OCI-LY3 (cell line): ENCODE data around the gene KLHL36.

ENCODE experiments used
- H2AFZ ChIP-seq: fragments of 200-600, 300-600 bp; shearing (Covaris generic); 2 replicates; pipeline ENCODE4 v1.6.0; 2014; ENCODE audit warnings: antibody characterized with exemption, low read depth, low read length
- H3K27ac ChIP-seq: fragments of 200-600, 300-600 bp; sonication (generic); 2 replicates; pipeline ENCODE4 v1.5.1; 2014; ENCODE audit warnings: mild to moderate bottlenecking, low read length, moderate library complexity, mixed read lengths
- H3K27me3 ChIP-seq: fragments of 200-600, 300-600 bp; sonication (generic); 2 replicates; pipeline ENCODE4 v1.6.1; 2014; ENCODE audit warnings: low read depth, low read length, mixed read lengths
- H3K36me3 ChIP-seq: fragments of 200-600, 300-600 bp; sonication (generic); replicated peaks from 2 replicates; pipeline ENCODE3; 2014; ENCODE audit warnings: low read depth, low read length, mixed read lengths
- H3K4me1 ChIP-seq: fragments of 300-600, 200-600 bp; sonication (generic); 2 replicates; pipeline ENCODE4 v1.6.1; 2014; ENCODE audit warnings: low read length, mixed read lengths
- H3K4me2 ChIP-seq: fragments of 200-600, 300-600 bp; sonication (generic); 2 replicates; pipeline ENCODE4 v1.6.1; 2014; ENCODE audit warnings: low read length, mixed read lengths
- H3K4me3 ChIP-seq: fragments of 300-600, 200-600 bp; sonication (generic); 2 replicates; pipeline ENCODE4 v1.5.1; 2014; ENCODE audit warnings: antibody characterized with exemption, mild to moderate bottlenecking, low read length, moderate library complexity
- H3K79me2 ChIP-seq: fragments of 300-600, 200-600 bp; shearing (Covaris generic); 2 replicates; pipeline ENCODE4 v1.6.1; 2014; ENCODE audit warnings: mild to moderate bottlenecking, low read length, mixed read lengths
- H3K9ac ChIP-seq: fragments of 300-600, 200-600 bp; shearing (Covaris generic); 2 replicates; pipeline ENCODE4 v1.6.0; 2014; ENCODE audit warnings: mild to moderate bottlenecking, low read length, moderate library complexity
- H3K9me3 ChIP-seq: fragments of 200-600, 300-600 bp; shearing (Covaris generic); 2 replicates; pipeline ENCODE4 v1.6.1; 2014; ENCODE audit warnings: low read length, mixed read lengths; ENCODE audit not compliant: insufficient read depth
- H4K20me1 ChIP-seq: fragments of 200-600, 300-600 bp; sonication (generic); 2 replicates; pipeline ENCODE4 v1.6.1; 2016; ENCODE audit warnings: low read length, mixed read lengths; ENCODE audit not compliant: insufficient read depth
- CTCF ChIP-seq: fragments of 200-600, 300-600 bp; sonication (generic); IDR thresholded peaks from 2 replicates; pipeline ENCODE4 v1.5.1; 2014; ENCODE audit warnings: antibody characterized with exemption, low read length, low read depth
- EZH2phosphoT487 ChIP-seq: fragments of 200-600 bp; shearing (Covaris generic); IDR thresholded peaks from 2 replicates; pipeline ENCODE4 v1.6.1; 2018; ENCODE audit warnings: antibody characterized with exemption, mixed run types, low read depth

The KLHL36 gene

GRCh38 chr16:84652566-84652965 is 4.3 kb downstream of the KLHL36 start:
- Histone ChIP-seq H3K36me3 (peaks cover 4% of the 10 kb centered on the region), H2AFZ (no peak overlapping the region), H3K4me2 (no peak overlapping the region), H3K27me3 (peaks cover 2% of the 10 kb centered on the region; the same call in 1 of the 2 replicates), H3K4me3 (no peak overlapping the region), H4K20me1 (no peaks in the 10 kb centered on the region), H3K79me2 (0 out of 2 replicates have a peak, but pooled peaks cover 4% of the 10 kb centered on the region), H3K9ac (no peak overlapping the region), H3K9me3 (no peaks in the 10 kb centered on the region), H3K4me1 (peaks cover 9% of the 10 kb centered on the region), H3K27ac (no peak overlapping the region)
- TF ChIP-seq EZH2phosphoT487 (no peak), CTCF (no peak)

GRCh38 chr16:84654238-84654637 is 5.9 kb downstream of the KLHL36 start:
- H3K9me3 ChIP-seq, result no peaks in the 10 kb centered on the region
- H3K4me1 ChIP-seq, result peaks cover under 1% of the 10 kb centered on the region
- H3K9ac ChIP-seq, result no peak overlapping the region
- H3K27me3 ChIP-seq, result no peaks in the 10 kb centered on the region
- H3K27ac ChIP-seq, result no peak overlapping the region
- H4K20me1 ChIP-seq, result no peaks in the 10 kb centered on the region
- no peaks in the 10 kb centered on the region for H3K79me2 ChIP-seq
- H3K36me3 ChIP-seq, result peaks cover 10% of the 10 kb centered on the region
- H2AFZ ChIP-seq, result no peak overlapping the region
- TF ChIP-seq EZH2phosphoT487, result no peak
- no peak for TF ChIP-seq CTCF
- H3K4me3 ChIP-seq, result no peak overlapping the region
- H3K4me2 ChIP-seq, result no peak overlapping the region

- H3K27ac ChIP-seq, result no peak overlapping the region
- no peak overlapping the region for H3K9ac ChIP-seq
- no peaks in the 10 kb centered on the region for H3K9me3 ChIP-seq
- no peaks in the 10 kb centered on the region for H3K4me1 ChIP-seq
- H4K20me1 ChIP-seq, result no peaks in the 10 kb centered on the region
- H2AFZ ChIP-seq, result no peak overlapping the region
- H3K27me3 ChIP-seq, result no peaks in the 10 kb centered on the region
- H3K36me3 ChIP-seq, result peaks cover 10% of the 10 kb centered on the region
- H3K79me2 ChIP-seq, result no peaks in the 10 kb centered on the region
- no peak overlapping the region for H3K4me3 ChIP-seq
- no peak for TF ChIP-seq EZH2phosphoT487
- no peak for TF ChIP-seq CTCF
- no peak overlapping the region for H3K4me2 ChIP-seq
These were observed 6.7 kb downstream of the KLHL36 start for GRCh38 chr16:84654998-84655397.

GRCh38 chr16:84656649-84657048 is 8.3 kb downstream of the KLHL36 start:
- H3K36me3 ChIP-seq, result peaks cover 9% of the 10 kb centered on the region
- no peak overlapping the region for H3K4me2 ChIP-seq
- no peaks in the 10 kb centered on the region for H4K20me1 ChIP-seq
- H3K9ac ChIP-seq, result no peak overlapping the region
- TF ChIP-seq EZH2phosphoT487, result no peak
- no peak for TF ChIP-seq CTCF
- no peaks in the 10 kb centered on the region for H3K27me3 ChIP-seq
- H3K27ac ChIP-seq, result no peak overlapping the region
- H3K4me1 ChIP-seq, result no peaks in the 10 kb centered on the region
- H3K4me3 ChIP-seq, result no peak overlapping the region
- no peaks in the 10 kb centered on the region for H3K79me2 ChIP-seq
- no peaks in the 10 kb centered on the region for H3K9me3 ChIP-seq
- H2AFZ ChIP-seq, result no peak overlapping the region
